Osteocyte (in vitro differentiated cells): Measurements from ENCODE around the gene PALD1. TPM values are rescaled to one million over a fixed set of nuclear protein-coding genes. Genes with fewer than 3 reads are reported as not detected.

Experiments used
- DNase-seq: peaks from one replicate; pipeline ENCODE4 v3.0.0; 2021; ENCODE audit warnings: mixed read lengths; ENCODE audit not compliant: unreplicated experiment; ENCODE audit errors: extremely low spot score
- H3K27ac Mint-ChIP-seq: one replicate; pipeline ENCODE4 v1.8.0; 2021; ENCODE audit warnings: mild to moderate bottlenecking, mixed read lengths; ENCODE audit not compliant: unreplicated experiment
- H3K27me3 Mint-ChIP-seq: one replicate; pipeline ENCODE4 v1.8.0; 2021; ENCODE audit warnings: mixed read lengths; ENCODE audit not compliant: unreplicated experiment
- H3K36me3 Mint-ChIP-seq: one replicate; pipeline ENCODE4 v1.8.0; 2021; ENCODE audit warnings: mixed read lengths; ENCODE audit not compliant: unreplicated experiment
- H3K4me1 Mint-ChIP-seq: one replicate; pipeline ENCODE4 v1.8.0; 2021; ENCODE audit warnings: mixed read lengths; ENCODE audit not compliant: unreplicated experiment
- H3K4me3 Mint-ChIP-seq: one replicate; pipeline ENCODE4 v1.8.0; 2021; ENCODE audit warnings: mild to moderate bottlenecking, moderate library complexity, mixed read lengths; ENCODE audit not compliant: unreplicated experiment
- H3K9me3 Mint-ChIP-seq: one replicate; pipeline ENCODE4 v1.8.0; 2021; ENCODE audit warnings: mixed read lengths; ENCODE audit not compliant: unreplicated experiment
- total RNA-seq: library from RNA; stranded (reverse); gene quantifications from 2 replicates; pipeline ENCODE4 v1.2.1, GENCODE V29; 2021
- TF ChIP-seq, protein P1 (sequence below): fragments of 200-600 bp; sonication (generic); IDR thresholded peaks from 2 replicates; pipeline ENCODE4 v1.5.0; 2021; ENCODE audit warnings: antibody characterized with exemption, mild to moderate bottlenecking, moderate library complexity

The PALD1 gene
- total RNA-seq, 1 donor from 2014 or later = 3.1 TPM

DNA sequence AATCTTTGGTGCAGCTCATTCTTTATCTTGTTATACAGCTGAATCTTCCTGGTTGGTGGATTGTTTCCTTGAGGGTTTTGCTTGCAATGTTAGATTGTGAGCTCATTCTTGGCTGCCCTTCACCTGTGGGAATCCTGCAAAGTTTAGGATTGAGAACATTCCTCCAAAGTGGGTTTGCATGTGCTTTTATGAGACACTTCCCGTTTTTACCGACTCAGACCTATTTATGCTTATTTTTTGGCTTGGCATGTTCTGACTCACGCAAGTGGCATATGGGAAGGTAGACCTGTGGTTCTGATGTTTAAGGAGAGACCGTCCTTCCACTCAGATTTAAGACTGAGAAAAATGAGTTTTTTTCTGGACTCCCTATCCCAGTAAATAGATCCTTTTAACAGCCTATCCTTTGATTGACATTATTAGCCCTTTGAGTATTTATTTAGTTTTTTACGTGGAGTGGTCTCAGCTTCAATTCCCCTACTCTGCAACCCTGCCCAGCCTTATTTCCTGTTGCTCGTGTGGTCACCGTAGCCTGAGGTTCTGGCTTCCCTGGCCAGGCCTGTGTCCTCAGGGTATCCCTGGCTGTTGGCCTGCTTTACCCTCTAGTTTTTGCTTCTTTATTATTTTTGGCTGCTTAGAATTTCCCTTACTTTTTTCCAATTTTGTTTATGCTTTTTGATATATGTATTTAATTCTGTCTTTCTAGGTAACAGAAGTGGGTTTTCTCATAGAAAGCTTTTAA lies 137.4 kb downstream of the PALD1 start:
- no peak for DNase-seq
- Mint-ChIP-seq H3K9me3 (peaks cover 15% of the 10 kb centered on the region), H3K27me3 (peaks cover 23% of the 10 kb centered on the region), H3K4me1 (peaks cover 12% of the 10 kb centered on the region), H3K27ac (peak overlapping the region; percentile 42), H3K36me3 (peaks cover 4% of the 10 kb centered on the region), H3K4me3 (no peak overlapping the region)
- TF ChIP-seq, protein P1, sequence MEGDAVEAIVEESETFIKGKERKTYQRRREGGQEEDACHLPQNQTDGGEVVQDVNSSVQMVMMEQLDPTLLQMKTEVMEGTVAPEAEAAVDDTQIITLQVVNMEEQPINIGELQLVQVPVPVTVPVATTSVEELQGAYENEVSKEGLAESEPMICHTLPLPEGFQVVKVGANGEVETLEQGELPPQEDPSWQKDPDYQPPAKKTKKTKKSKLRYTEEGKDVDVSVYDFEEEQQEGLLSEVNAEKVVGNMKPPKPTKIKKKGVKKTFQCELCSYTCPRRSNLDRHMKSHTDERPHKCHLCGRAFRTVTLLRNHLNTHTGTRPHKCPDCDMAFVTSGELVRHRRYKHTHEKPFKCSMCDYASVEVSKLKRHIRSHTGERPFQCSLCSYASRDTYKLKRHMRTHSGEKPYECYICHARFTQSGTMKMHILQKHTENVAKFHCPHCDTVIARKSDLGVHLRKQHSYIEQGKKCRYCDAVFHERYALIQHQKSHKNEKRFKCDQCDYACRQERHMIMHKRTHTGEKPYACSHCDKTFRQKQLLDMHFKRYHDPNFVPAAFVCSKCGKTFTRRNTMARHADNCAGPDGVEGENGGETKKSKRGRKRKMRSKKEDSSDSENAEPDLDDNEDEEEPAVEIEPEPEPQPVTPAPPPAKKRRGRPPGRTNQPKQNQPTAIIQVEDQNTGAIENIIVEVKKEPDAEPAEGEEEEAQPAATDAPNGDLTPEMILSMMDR = no peak

DNA sequence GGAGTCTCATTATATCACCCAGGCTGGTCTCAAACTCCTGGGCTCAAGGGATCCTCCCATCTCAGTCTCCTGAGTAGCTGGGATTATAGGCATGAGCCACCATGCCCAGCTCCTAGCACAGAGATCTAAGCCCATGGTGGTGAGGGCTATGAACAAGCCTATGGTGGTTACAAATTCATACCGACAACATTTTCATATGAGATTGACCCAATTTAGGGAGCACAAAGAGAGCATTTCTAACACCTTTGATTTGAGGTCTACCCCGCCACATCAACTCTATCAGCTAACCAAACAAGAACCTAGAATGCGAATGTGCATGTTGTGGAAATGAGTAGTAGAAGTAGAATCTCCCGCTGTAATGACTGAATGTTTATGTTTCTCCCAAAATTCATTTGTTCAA lies 138.2 kb downstream of the PALD1 start:
- TF ChIP-seq, protein P1 = no peak
- no peak for DNase-seq
- no peak overlapping the region for H3K4me3 Mint-ChIP-seq
- peaks cover 15% of the 10 kb centered on the region for H3K9me3 Mint-ChIP-seq
- H3K4me1 Mint-ChIP-seq = peaks cover 12% of the 10 kb centered on the region
- peaks cover 23% of the 10 kb centered on the region for H3K27me3 Mint-ChIP-seq
- peaks cover 4% of the 10 kb centered on the region for H3K36me3 Mint-ChIP-seq
- no peak overlapping the region for H3K27ac Mint-ChIP-seq

Other genes starting within 250 kb of the PALD1 start
- gene PPA1, start 245.3 kb upstream of the PALD1 start, total RNA-seq = 59.8 and 60.4 TPM in 2 replicates
- not detected in 2 replicates for gene NPFFR1, start 194.8 kb upstream of the PALD1 start, total RNA-seq
- gene LRRC20, start 96.1 kb upstream of the PALD1 start, total RNA-seq = 4.0 and 5.8 TPM in 2 replicates
- 40.4 and 41.1 TPM in 2 replicates for gene EIF4EBP2, start 74.6 kb upstream of the PALD1 start, total RNA-seq
- gene NODAL, start 37.1 kb upstream of the PALD1 start, total RNA-seq = not detected in 2 replicates
- not detected in 2 replicates for gene PRF1, start 124.0 kb downstream of the PALD1 start, total RNA-seq
- 3.8 and 4.1 TPM in 2 replicates for gene ADAMTS14, start 193.7 kb downstream of the PALD1 start, total RNA-seq